Epithelial cell of proximal tubule (primary cell): ENCODE data around the gene GUF1. TPM values are rescaled to one million over a fixed set of nuclear protein-coding genes. Genes with fewer than 3 reads are reported as not detected.

ENCODE experiments used
- DNase-seq: peaks from one replicate; pipeline ENCODE4 v3.0.0-alpha.2; 2011; ENCODE audit warnings: low read depth
- H3K4me3 ChIP-seq: 2 replicates; pipeline ENCODE4 v1.5.1; 2011; ENCODE audit warnings: low read depth, mild to moderate bottlenecking, low read length
- total RNA-seq: library from RNA; depleted of rRNA; stranded (reverse); fragments of >200 nt; gene quantifications from 2 replicates; pipeline ENCODE4 v1.2.3, GENCODE V29; 2015
- TF ChIP-seq, protein P1 (sequence below): conservative IDR thresholded peaks from 2 replicates; pipeline ENCODE4 v1.5.1; 2012; ENCODE audit warnings: low read depth, mild to moderate bottlenecking, low read length

The GUF1 gene
- total RNA-seq, 1 donor from 2014 or later = 15.3 TPM

DNA sequence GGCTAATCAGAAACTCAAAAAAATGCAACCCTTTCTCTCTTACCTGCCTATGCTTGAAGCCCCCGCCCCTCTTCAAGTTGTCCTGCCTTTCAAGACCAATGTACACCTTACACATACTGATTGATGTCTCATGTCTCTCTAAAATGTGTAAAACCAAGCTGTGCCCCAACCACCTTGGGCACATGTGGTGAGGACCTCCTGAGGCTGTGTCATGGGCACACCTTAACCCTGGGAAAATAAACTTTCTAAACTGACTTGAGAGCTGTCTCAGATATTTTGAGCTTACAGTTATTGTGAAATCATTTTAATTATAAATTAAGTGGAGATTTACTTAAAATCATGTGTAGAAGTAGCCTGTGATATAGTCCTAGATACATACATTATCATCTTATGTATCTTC, 22.2 kb downstream of the GUF1 start:
- no peak overlapping the region for H3K4me3 ChIP-seq
- TF ChIP-seq, protein P1, sequence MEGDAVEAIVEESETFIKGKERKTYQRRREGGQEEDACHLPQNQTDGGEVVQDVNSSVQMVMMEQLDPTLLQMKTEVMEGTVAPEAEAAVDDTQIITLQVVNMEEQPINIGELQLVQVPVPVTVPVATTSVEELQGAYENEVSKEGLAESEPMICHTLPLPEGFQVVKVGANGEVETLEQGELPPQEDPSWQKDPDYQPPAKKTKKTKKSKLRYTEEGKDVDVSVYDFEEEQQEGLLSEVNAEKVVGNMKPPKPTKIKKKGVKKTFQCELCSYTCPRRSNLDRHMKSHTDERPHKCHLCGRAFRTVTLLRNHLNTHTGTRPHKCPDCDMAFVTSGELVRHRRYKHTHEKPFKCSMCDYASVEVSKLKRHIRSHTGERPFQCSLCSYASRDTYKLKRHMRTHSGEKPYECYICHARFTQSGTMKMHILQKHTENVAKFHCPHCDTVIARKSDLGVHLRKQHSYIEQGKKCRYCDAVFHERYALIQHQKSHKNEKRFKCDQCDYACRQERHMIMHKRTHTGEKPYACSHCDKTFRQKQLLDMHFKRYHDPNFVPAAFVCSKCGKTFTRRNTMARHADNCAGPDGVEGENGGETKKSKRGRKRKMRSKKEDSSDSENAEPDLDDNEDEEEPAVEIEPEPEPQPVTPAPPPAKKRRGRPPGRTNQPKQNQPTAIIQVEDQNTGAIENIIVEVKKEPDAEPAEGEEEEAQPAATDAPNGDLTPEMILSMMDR = no peak
- DNase-seq = no peak

DNA sequence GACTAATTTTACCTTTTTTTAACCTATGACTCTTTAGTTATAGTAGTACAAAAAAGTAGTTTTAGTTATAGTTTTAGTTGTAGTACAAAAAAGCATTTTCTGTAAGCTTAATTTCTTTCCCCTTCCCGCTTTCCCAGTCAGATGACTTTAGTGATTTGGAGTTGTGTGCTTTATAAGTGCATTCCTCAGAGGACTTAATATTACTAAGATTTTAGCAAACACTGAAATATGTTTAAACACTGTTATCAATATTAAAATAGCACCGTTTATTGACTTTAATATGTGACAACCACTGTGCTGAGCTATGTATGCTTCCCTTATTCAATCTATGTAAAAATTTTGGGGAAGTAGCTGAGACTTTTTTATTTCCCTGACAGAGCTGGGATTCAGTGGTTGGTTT, 22.8 kb downstream of the GUF1 start:
- H3K4me3 ChIP-seq = no peak overlapping the region
- TF ChIP-seq, protein P1 = no peak
- no peak for DNase-seq

DNA sequence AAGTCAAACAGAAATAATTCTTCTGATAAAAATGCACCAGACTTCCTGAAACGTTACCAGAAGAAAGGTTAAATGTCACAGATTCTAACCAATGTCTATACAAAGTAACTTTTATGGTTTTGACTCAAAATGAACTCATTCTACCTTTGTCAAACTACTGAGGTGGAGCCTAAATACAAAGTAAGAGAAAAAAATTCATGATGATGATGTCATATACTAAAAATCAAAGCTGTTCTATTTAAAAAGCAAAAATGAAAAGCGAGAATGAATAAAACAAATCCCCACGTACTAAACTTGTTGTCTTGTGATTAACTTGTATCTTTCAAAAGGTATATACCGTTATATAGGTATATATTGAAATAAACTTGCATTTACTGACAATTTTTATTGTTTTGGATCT, 26.5 kb downstream of the GUF1 start:
- no peak for DNase-seq
- TF ChIP-seq, protein P1 = no peak
- no peak overlapping the region for H3K4me3 ChIP-seq

DNA sequence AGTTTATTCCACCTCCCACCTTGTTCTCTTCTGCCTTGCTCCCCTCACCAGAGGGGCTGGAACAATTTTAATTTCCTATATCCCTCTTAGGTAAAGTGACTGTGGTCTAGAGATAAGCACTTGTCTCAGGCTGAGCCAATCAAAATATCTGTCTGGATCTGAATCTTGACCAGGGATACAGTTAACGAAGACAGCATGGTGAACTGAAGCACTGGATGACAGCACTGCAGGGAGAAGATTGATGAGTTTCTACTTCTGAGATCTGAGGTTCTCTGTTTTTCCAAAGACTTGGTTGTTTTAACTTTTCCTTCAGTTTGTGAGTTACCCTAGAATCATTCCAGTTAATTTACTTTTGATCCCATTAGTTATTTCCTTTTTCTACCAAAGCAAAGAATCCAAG, 34.9 kb downstream of the GUF1 start:
- H3K4me3 ChIP-seq = no peak overlapping the region
- no peak for DNase-seq
- TF ChIP-seq, protein P1 = no peak

DNA sequence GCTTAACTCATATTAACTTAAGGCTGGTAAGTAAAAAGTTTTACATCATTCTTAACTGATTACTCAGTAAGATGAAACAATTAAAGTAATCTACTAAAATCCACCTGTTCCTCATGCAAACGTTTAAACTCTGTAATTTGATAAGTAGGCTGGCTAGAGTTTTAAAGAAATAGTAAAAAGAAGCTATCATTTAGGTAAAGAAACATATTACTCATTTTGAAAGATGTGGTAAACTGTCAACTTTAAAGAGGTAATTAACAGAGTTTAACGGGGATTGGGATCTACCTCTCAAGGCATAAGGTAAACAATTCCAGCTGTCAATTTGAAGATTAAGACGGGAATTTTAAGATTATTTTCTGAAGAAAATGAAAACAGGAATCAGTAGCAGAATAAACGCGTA, 38.4 kb downstream of the GUF1 start:
- no peak overlapping the region for H3K4me3 ChIP-seq
- no peak for DNase-seq
- TF ChIP-seq, protein P1 = no peak

GRCh38 chr4:44720371-44720770, 42.2 kb downstream of the GUF1 start:
- no peak overlapping the region for H3K4me3 ChIP-seq
- TF ChIP-seq, protein P1 = no peak
- no peak for DNase-seq

DNA sequence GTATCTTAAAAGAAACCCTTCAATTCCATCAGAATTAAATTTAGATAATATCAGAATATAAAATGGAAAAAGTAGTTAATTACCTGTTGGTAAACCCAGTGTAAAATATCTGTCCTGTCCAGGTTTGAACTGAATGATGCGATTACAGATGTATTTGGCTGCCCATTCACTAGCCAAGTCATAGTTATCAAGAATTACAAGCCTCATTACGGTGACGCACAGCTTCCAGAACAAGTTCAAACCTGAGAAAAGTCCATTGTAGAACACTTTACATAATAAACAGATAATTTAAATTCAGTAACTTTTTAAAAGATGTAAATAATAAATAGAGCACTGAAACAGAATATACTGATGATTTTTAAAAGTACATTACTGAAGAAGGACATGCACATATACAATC, 43.8 kb downstream of the GUF1 start:
- no peak overlapping the region for H3K4me3 ChIP-seq
- TF ChIP-seq, protein P1 = no peak
- no peak for DNase-seq
